ENCODE data around the gene PCGF5. TPM values are rescaled to one million over a fixed set of nuclear protein-coding genes. Genes with fewer than 3 reads are reported as not detected.

Gene PCGF5
- 16.5 and 18.7 TPM in 2 replicates for total RNA-seq

GRCh38 chr10:91220194-91220953, at the start of gene PCGF5:
Gene PCGF5, plus strand, starts transcription at chr10:91220663. Its CDS starts 2,209 bp downstream, at chr10:91222872.

Other genes with a start within 250 kb of the PCGF5 start
- gene HECTD2, start 189.7 kb downstream of the PCGF5 start, total RNA-seq: 2.6 and 3.0 TPM in 2 replicates

All from airway epithelial cell (primary cell).